ENCODE data around the gene PHKG1. TPM values are rescaled to one million over a fixed set of nuclear protein-coding genes. Genes with fewer than 3 reads are reported as not detected.
"Not testable (repeated sequence)": the region's sequence is repeated elsewhere in the genome, so short reads cannot be mapped to it uniquely, and the experiment has no call there.

The PHKG1 gene
- total RNA-seq, 1 experiment from 2014 or later, result 0.12 TPM

- not testable (repeated sequence) for DNase-seq (ENCODE audit: low read depth)
Observed at GRCh38 chr7:56045758-56046157, 47.0 kb downstream of the PHKG1 start.

- DNase-seq (ENCODE audit: low read depth), result no peak
Observed at GRCh38 chr7:56040730-56041129, 52.0 kb downstream of the PHKG1 start.

- DNase-seq (ENCODE audit: low read depth), result no peak
Observed at GRCh38 chr7:56033671-56034432, 58.9 kb downstream of the PHKG1 start.

- DNase-seq (ENCODE audit: low read depth), result not testable (repeated sequence)
Observed at GRCh38 chr7:56032578-56032977, 60.2 kb downstream of the PHKG1 start.

GRCh38 chr7:56031556-56031955 is 61.2 kb downstream of the PHKG1 start:
- DNase-seq (ENCODE audit: low read depth), result not testable (repeated sequence)

GRCh38 chr7:56030340-56030739 is 62.4 kb downstream of the PHKG1 start:
- DNase-seq (ENCODE audit: low read depth), result no peak

Other genes starting within 250 kb of the PHKG1 start
- not detected in 2 replicates for gene SEPTIN14, start 230.2 kb downstream of the PHKG1 start, total RNA-seq (2014; rRNA removed; shearing (Covaris generic))
- gene ZNF713, start 205.5 kb downstream of the PHKG1 start, total RNA-seq (2014; rRNA removed; shearing (Covaris generic)), result 0.84 and 2.8 TPM in 2 replicates
- gene MRPS17, start 141.1 kb downstream of the PHKG1 start, total RNA-seq (2014; rRNA removed; shearing (Covaris generic)), result 15.9 and 20.3 TPM in 2 replicates
- gene NIPSNAP2, start 128.4 kb downstream of the PHKG1 start, total RNA-seq (2014; rRNA removed; shearing (Covaris generic)), result 56.7 and 65.8 TPM in 2 replicates
- gene PSPH, start 41.5 kb downstream of the PHKG1 start, total RNA-seq (2014; rRNA removed; shearing (Covaris generic)), result 47.8 and 50.8 TPM in 2 replicates
- 273 and 299 TPM in 2 replicates for gene CCT6A, start 41.2 kb downstream of the PHKG1 start, total RNA-seq (2014; rRNA removed; shearing (Covaris generic))
- 106 and 128 TPM in 2 replicates for gene SUMF2, start 28.7 kb downstream of the PHKG1 start, total RNA-seq (2014; rRNA removed; shearing (Covaris generic))
- gene CHCHD2, start 13.5 kb upstream of the PHKG1 start, total RNA-seq (2014; rRNA removed; shearing (Covaris generic)), result 669 and 764 TPM in 2 replicates
- not detected in 2 replicates for gene NUPR2, start 23.5 kb upstream of the PHKG1 start, total RNA-seq (2014; rRNA removed; shearing (Covaris generic))

Measured in M059J (cell line).